Loucy (cell line): ENCODE data around the gene RAD51B.

Source experiments
- H2AFZ ChIP-seq: fragments of 200-600 bp; sonication (generic); 2 replicates; pipeline ENCODE4 v1.6.0; 2016; ENCODE audit warnings: antibody characterized with exemption, mild to moderate bottlenecking, low read length, moderate library complexity
- H3F3A ChIP-seq: fragments of 200-600 bp; 2 replicates; pipeline ENCODE4 v1.6.0; 2016; ENCODE audit warnings: antibody characterized with exemption, low read depth, mild to moderate bottlenecking
- H3K27me3 ChIP-seq: fragments of 200-600 bp; sonication (generic); 2 replicates; pipeline ENCODE4 v1.6.1; 2014; ENCODE audit warnings: low read length, mild to moderate bottlenecking; ENCODE audit not compliant: insufficient read depth, poor library complexity, severe bottlenecking
- H3K36me3 ChIP-seq: fragments of 200-600 bp; sonication (generic); 2 replicates; pipeline ENCODE4 v1.6.1; 2016; ENCODE audit warnings: low read length; ENCODE audit not compliant: insufficient read depth
- H3K4me1 ChIP-seq: fragments of 200-600 bp; sonication (generic); 2 replicates; pipeline ENCODE4 v1.5.1; 2014; ENCODE audit warnings: low read length, mild to moderate bottlenecking; ENCODE audit not compliant: insufficient read depth, poor library complexity, severe bottlenecking
- H3K4me2 ChIP-seq: fragments of 200-600 bp; sonication (generic); 2 replicates; pipeline ENCODE4 v1.6.0; 2014; ENCODE audit warnings: antibody characterized with exemption, low read length, low read depth, mild to moderate bottlenecking; ENCODE audit not compliant: poor library complexity, severe bottlenecking
- H3K4me3 ChIP-seq: fragments of 200-600 bp; sonication (generic); 2 replicates; pipeline ENCODE4 v1.5.1; 2014; ENCODE audit warnings: low read length, mild to moderate bottlenecking, mixed read lengths; ENCODE audit not compliant: poor library complexity, severe bottlenecking
- H3K79me2 ChIP-seq: fragments of 200-600 bp; sonication (generic); 2 replicates; pipeline ENCODE4 v1.6.1; 2014; ENCODE audit warnings: low read length; ENCODE audit not compliant: insufficient read depth
- H3K9ac ChIP-seq: fragments of 200-600 bp; sonication (generic); 2 replicates; pipeline ENCODE4 v1.6.0; 2014; ENCODE audit warnings: mild to moderate bottlenecking, low read depth, low read length, moderate library complexity; ENCODE audit not compliant: poor library complexity, severe bottlenecking
- H3K9me2 ChIP-seq: fragments of 200-600 bp; sonication (generic); replicated peaks from 2 replicates; pipeline ENCODE4 v1.6.1; 2016; ENCODE audit warnings: low read depth, low read length, mixed read lengths
- H3K9me3 ChIP-seq: fragments of 200-600 bp; sonication (generic); 2 replicates; pipeline ENCODE4 v1.6.1; 2014; ENCODE audit warnings: mild to moderate bottlenecking, antibody characterized with exemption, low read length, low read depth; ENCODE audit not compliant: insufficient read depth
- H4K20me1 ChIP-seq: fragments of 200-600 bp; sonication (generic); 2 replicates; pipeline ENCODE4 v1.6.0; 2014; ENCODE audit warnings: antibody characterized with exemption, low read length, mild to moderate bottlenecking; ENCODE audit not compliant: insufficient read depth, poor library complexity, severe bottlenecking
- CTCF ChIP-seq: fragments of 200-600 bp; sonication (generic); conservative IDR thresholded peaks from 2 replicates; pipeline ENCODE4 v1.5.1; 2014; ENCODE audit warnings: mild to moderate bottlenecking, antibody characterized with exemption, low read length
- EZH2phosphoT487 ChIP-seq: fragments of 200-600 bp; IDR thresholded peaks from 2 replicates; pipeline ENCODE4 v1.6.1; 2018; ENCODE audit warnings: antibody characterized with exemption, mild to moderate bottlenecking, moderate library complexity, borderline replicate concordance

Gene RAD51B

GRCh38 chr14:68394118-68394763, 574.7 kb downstream of the RAD51B start:
- Histone ChIP-seq H3K9me2 (no peaks in the 10 kb centered on the region), H3K4me2 (no peak overlapping the region), H4K20me1 (no peaks in the 10 kb centered on the region), H3K9me3 (no peaks in the 10 kb centered on the region), H2AFZ (no peak overlapping the region), H3F3A (no peaks in the 10 kb centered on the region), H3K4me1 (peaks cover 22% of the 10 kb centered on the region), H3K9ac (no peak overlapping the region), H3K27me3 (no peaks in the 10 kb centered on the region), H3K36me3 (no peaks in the 10 kb centered on the region), H3K79me2 (no peaks in the 10 kb centered on the region), H3K4me3 (no peak overlapping the region)
- TF ChIP-seq CTCF (no peak), EZH2phosphoT487 (no peak)

- Histone ChIP-seq H3K4me3 (no peak overlapping the region), H2AFZ (no peak overlapping the region), H3K4me1 (peaks cover 25% of the 10 kb centered on the region), H4K20me1 (no peaks in the 10 kb centered on the region), H3K9me3 (no peaks in the 10 kb centered on the region), H3F3A (no peaks in the 10 kb centered on the region), H3K9me2 (no peaks in the 10 kb centered on the region), H3K79me2 (no peaks in the 10 kb centered on the region), H3K4me2 (no peak overlapping the region), H3K36me3 (no peaks in the 10 kb centered on the region), H3K27me3 (no peaks in the 10 kb centered on the region), H3K9ac (no peak overlapping the region)
- TF ChIP-seq CTCF (no peak), EZH2phosphoT487 (no peak)
Measured at GRCh38 chr14:68394764-68395143, 575.2 kb downstream of the RAD51B start.

- H3K4me3 ChIP-seq, result no peak overlapping the region
- no peaks in the 10 kb centered on the region for H3F3A ChIP-seq
- H3K4me1 ChIP-seq, result peaks cover 33% of the 10 kb centered on the region
- H3K9me3 ChIP-seq, result no peaks in the 10 kb centered on the region
- H4K20me1 ChIP-seq, result no peaks in the 10 kb centered on the region
- H3K9me2 ChIP-seq, result no peaks in the 10 kb centered on the region
- no peak overlapping the region for H2AFZ ChIP-seq
- no peak overlapping the region for H3K9ac ChIP-seq
- H3K79me2 ChIP-seq, result no peaks in the 10 kb centered on the region
- no peak overlapping the region for H3K4me2 ChIP-seq
- H3K36me3 ChIP-seq, result no peaks in the 10 kb centered on the region
- TF ChIP-seq EZH2phosphoT487 (no peak), CTCF (no peak)
- no peaks in the 10 kb centered on the region for H3K27me3 ChIP-seq
Measured at GRCh38 chr14:68395604-68396003, 576.0 kb downstream of the RAD51B start.
